Activated T-cell treated with anti-CD3 and anti-CD28 coated beads, Interleukin-2, amount 50 U/mL, for 1 hour (primary cell): ENCODE measurements around the gene APPBP2.
"Not testable (repeated sequence)": the region's sequence is repeated elsewhere in the genome, so short reads cannot be mapped to it uniquely, and the experiment has no call there.

Experiments used
- DNase-seq: peaks from one replicate; pipeline ENCODE4 v3.0.0-alpha.2; 2020

Gene APPBP2

DNA sequence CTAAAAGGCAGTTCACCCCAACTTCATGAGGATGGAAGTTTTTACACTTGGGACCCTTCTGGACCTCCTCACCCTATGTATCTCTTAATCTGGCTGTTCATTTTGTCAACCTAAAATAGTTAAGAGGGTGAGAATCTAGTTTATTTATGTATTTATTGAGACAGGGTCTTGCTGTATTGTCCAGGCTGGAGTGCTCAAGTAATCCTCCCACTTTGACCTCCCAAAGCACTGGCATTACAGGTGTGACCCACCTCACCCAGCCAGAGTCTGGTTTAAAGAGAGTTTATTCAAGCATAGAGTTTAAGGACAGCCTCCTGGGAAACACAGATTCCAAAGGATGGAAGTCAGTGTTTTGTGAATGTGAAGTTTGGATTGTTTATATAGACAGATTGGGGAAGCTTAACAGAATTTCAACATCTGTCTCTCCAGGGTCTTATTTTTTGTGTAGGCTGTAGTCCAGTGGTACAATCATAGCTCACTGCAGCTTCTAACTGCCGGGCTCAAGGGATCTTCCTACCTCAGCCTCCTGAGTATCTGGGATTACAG is 8.0 kb upstream of the APPBP2 start:
- DNase-seq, result no peak

DNA sequence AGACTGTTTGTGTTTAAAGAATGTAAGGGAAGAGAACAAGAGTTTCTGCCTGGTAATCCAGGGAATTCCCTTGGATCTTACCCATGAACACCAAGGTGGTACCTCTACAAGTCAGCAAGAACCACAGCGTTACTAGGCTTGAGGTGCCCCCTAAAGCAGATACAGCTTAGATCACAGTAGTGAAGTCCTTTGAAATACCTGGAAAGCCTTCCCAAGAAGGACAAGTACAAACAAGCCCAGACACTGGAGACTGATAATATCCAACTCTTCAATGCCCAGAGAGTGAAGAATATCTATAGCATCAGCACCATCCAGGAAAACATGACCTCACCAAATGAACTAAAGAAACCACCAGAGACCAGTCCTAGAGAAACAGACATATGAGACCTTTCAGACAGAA is 3.8 kb upstream of the APPBP2 start:
- DNase-seq, result no peak

DNA sequence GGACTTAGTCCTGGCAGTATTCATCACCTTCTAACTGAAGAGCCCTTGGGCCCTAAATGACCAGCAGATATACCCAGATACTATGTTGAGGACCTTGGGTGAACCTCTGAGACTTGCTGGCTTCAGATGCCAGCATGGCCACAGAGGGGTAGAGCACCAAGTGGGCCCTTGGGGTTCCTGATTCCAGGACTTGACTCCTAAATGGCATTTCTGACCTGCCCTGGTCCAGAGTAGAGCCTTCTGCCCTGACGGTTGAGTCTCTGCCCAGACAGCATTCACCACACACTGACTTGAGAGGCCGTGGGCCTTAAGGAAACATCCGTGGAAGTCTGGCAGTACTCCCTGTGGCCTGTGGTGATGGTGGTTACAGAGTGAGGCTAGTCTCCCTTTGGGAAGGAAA is 2.8 kb upstream of the APPBP2 start:
- DNase-seq, result no peak

DNA sequence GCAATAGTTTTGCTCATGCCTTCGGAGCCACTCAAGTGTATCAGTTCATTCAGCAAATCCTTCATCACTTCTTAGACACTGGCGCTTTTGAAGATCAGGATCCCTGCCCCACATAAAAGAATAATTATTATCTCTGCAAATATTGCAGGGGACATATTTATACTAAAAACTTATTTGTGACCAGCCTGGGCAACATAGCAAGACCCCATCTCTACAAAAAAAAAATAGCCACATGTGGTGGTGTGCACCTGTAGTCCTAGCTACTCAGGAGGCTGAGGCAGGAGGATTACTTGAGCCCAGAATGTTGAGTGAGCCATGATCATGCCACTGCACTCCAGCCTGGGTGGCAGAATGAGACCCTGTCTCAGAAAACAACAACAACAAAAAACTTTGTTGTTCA is 1.7 kb upstream of the APPBP2 start:
- DNase-seq, result no peak

DNA sequence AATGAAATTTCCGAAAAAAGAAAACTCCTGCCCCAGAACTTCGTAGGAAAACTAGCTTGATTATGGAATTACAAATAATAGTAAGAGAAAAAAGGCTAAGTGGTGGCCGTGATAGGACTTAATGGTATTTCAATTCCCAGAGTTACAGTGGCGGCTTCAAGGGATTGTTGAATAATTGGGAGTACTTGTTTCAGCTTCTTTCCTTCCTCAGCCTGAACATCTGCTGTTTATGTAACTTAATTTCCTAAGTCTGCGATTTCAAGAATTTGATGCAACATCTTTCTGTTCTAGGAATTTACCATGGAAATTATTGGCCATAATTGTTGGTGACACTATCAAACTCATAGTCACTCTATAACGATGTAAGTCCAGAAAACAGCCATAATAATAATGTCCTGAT is 684 bp upstream of the APPBP2 start:
- DNase-seq, result no peak

DNA sequence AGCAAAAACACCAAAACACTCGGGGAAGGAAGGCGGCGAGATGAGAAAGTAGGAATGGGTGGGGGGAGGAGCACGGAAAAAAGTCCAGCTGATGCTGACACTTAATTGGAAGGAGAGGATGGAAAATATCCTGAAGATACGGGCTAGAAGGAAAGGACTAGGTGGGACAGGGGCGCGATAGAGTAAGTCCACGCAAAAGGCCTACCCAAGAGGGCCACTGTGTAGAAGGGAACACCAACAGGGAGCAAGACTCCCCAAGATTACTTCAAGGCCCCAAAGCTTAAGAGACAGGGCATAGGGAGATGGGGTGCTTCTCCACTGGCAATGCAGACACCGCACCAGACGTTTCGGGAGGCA is 736 bp downstream of the APPBP2 start:
- DNase-seq, result no peak

DNA sequence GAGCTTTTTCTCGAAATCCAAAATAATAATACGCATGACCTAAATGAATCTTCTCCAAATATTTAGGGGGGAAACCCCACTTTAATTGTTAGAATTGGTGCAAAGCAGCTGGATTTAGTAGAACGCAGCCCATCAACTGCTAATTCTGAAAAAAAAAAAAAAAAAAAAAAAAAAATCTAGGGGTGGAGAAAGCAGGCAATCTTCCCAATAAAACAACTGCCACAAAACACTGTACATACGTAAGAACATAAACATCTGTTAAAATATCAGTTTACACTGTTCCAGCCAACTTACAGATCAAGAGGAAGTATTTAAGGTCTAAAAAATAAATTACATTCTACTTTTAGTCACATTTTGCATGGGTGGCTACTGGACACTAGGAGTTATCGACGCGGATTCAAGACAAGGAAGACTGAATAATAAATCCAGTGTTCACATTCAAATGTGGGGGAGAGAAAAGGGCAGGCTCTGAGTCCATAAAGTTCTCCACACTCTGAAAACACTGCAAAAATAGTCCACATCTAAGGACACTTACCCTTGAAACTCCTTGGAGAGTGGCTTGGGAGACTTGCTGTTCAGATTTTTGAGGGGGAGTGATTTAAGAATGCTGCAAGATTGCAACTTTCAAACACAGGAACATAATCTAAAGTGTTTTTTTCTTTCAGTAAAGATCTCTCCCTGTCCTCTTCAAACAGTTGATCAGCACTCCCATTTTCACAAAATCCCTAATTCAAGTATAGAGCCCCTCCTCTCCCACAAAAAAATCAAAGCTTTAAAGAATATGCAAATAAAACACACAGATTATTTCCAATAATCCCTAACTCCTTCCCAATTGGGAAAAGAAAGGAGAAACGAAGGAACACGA is 1.3 kb downstream of the APPBP2 start:
- DNase-seq, result no peak

DNA sequence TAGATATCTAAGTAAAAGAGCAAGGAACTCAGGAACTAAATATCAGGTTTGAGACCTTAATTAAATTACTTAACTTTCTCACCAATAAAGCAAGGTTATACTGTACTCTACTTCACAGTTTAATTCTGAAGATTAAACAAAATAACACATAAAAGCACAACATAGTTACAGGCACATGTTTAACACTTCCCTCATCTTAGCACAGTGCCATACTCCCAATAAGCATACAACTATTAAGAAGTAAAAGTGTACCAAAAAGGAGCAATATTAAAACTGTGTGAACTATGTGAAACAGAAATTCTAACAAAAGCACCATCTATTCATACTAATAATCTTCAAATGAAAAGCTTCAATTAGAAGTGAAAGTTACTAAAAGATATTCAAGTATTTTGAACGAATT is 2.2 kb downstream of the APPBP2 start:
- no peak for DNase-seq

DNA sequence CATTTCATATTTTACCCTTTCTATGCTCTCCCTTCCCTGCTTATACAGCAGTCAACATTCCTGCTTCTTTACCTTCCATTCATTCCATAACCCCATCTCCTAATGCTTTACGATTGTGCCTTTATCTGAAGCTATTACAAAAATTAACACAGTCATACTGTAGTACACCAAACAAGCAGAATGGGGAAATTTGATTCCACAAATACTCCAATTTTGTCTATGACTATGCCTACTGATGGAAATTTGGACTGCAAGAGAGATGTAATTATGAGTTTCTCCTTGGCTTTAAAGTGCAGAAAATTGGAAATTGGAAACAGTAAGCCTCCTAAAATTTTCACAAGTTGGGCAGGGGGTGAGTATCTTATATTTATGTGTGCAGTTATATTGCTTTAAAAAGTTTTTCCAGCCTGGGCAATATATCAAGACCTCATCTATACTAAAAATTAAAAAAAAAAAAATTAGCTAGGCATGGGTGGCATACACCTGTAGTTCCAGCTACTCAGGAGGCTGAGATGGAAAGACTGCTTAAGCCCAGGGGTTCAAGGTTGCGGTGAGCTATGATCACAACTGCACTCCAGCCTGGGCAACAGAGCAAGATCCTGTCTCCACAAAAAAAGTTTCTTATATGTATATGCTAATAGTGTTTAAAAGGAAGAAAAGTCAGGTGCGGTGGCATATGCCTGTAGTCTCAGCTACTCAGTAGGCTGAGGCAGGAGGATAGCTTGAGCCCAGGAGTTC is 3.0 kb downstream of the APPBP2 start:
- no peak for DNase-seq

DNA sequence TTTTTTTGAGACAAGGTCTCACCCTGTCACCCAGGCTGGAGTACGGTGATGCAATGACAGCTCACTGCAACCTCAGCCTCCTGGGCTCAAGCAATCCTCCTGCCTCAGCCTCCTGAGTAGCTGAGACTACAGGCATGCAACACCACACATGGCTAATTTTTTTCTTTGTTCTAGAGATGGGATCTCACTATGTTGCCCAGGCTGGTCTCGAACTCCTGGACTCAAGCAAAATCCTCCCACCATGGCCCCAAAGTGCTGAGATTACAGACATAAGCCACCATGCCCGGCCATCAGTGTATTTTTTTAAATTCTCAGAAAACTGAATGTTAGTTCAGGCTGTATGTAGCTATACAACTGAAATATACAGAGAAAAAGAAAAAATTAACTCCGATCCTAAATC is 6.2 kb downstream of the APPBP2 start:
- no peak for DNase-seq

DNA sequence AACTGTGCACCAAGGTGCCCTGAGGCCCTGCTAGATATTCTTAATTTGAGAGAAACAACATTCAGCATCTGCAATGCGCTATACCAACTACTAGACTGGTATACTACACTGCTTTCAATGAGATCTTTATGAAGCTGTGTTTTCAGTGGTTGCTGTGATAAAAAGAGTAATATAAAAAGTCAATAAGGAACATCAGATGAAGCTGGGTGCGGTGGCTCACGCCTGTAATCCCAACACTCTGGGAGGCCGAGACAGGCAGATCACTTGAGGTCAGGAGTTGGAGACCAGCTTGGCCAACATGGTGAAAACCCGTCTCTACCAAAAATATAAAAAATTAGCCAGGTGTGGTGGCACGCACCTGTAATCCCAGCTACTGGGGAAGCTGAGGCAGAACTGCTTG is 10.4 kb downstream of the APPBP2 start:
- not testable (repeated sequence) for DNase-seq

DNA sequence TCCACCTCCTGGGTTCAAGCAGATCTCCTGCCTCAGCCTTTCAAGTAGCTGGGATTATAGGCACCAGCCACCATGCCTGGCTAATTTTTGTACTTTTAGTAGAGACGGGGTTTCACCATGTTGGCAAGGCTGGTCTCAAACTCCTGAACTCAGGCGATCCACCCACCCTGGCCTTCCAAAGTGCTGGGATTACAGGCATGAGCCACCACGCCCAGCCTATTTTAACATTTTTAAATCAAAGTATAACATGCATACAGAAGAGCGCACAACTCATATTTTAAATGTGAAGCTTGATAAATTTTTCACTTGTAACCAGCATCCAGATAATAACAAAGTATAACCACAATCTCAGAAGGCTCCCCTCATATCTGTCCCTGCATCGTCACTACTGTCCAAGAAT is 10.8 kb downstream of the APPBP2 start:
- DNase-seq, result not testable (repeated sequence)

DNA sequence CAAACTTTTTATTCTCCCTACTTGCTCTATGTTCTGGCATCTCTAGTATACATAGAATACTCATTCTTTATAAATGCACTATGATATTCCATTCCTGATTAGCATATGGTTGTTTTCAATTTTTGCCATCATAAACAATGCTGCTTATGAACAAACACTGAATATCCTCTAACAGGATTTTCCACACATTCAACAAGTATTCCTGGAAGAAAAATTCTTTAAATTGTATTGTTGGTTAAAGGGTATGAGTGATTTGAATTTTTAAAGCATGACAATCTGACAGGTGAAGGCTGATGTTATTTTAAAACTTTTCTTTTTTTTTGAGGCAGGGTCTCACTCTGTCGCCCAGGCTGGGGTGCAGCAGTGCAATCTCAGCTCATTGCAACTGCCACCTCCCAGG is 11.5 kb downstream of the APPBP2 start:
- DNase-seq, result no peak

DNA sequence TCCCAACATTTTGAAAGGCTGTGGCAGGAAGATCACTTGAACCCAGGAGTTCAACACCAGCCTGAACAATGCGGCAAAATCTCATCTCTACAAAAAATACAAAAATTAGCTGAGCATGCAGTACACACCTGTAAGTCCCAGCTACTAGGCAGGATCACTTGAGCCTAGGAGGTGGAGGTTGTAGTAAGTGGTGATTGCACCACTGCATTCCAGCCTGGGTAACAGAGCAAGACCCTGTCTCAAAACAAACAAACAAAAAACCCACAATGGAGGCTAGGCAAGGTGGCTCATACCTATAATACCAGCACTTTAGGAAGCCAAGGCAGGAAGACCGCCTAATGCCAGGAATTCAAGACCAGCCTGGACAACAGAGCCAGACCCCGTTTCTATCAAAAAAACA is 12.0 kb downstream of the APPBP2 start:
- DNase-seq, result no peak

DNA sequence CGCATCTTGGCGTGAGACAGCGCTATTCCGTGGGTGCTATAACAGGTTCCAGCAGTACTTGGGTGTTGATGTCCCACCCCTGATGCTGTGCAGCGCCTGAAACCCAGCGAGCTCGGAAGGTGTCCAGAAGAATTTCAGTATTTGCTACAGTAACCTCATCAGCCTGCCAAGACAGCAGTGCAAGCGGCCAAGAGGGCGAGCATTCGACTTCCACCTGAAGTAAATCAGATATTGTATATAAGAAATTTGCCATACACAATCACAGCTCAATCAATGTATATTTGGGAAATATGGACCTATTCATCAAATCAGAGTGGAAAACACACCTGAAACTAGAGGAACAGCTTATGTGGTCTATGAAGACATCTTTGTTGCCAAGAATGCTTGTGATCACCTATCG is 13.0 kb downstream of the APPBP2 start:
- DNase-seq, result no peak

DNA sequence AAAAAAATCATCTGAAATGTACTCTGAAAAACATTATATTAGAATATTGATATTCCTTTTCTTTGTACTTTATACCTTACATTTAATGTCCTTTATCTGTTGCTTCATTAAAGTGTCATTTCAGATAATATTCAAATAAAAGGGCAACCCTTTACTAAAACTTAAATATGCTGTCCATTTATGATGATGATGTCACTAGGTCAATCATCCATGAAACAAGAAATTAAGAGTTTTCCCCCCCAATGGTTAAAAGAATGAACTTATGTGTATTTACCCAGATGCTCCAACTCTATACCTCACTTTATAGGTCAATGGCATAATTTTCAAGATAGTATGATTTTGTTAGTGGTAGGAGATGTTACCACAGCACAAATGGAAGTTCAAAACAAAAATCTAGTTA is 15.3 kb downstream of the APPBP2 start:
- DNase-seq, result no peak

DNA sequence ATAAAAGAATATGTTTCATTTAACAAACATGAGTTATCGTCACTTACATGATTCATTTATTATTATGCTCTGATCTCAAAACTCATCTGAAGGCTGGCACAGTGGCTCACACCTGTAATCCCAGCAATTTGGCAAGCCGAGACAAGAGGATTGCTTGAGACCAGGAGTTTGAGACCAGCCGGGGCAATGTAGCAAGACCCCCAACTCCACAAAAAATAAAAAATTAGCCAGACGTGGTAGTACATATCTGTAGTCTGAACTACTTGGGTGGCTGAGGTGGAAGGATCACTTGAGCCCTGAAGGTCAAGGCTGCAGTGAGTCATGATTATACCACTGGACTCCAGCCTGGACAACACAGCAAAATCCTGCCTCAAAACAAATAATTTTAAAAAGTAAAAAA is 16.0 kb downstream of the APPBP2 start:
- DNase-seq, result no peak

DNA sequence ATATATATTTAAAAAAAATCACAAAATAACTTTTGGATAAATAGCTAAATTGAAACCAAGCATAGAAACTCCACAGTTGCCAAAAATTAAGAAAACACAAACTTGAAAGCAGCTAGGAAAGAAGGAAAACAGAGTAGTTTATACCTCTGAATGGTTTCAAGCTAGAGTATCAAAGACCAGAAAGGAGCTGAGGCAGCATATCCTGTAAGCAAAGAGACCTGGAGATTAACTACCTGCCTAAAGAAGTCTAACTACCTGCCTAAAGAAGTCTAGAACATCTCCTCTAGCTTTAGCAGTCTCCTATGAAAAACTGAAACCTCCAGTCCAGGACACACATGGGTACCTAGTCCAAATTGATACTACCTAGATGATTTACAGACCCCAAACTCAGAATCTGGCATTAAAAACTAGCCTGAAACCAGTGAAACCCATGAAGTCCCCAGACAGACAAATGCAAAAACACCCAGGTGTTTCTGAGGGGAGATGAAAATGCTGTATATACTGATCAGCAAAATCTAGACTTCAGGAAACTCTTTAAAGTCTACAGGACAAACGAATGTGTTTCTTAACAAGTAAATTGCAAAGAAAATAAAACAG is 17.6 kb downstream of the APPBP2 start:
- no peak for DNase-seq

DNA sequence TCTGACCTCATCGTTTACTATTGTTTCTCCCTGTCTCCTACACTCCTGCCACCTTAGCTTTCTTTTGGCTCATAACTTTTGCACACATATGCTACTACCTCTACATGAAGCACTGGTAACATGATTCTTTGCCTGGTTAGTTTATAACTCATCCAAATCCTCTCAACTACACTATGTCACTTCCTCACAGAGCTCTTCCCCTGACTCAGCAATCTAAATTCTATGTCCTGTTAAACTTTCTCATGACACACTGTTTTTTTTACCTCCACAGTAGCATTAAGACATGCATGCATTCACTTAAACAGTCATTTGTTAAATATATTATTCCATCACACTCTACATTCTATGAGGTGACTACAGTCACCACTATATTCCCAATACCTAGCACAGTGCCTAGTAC is 19.7 kb downstream of the APPBP2 start:
- no peak for DNase-seq

DNA sequence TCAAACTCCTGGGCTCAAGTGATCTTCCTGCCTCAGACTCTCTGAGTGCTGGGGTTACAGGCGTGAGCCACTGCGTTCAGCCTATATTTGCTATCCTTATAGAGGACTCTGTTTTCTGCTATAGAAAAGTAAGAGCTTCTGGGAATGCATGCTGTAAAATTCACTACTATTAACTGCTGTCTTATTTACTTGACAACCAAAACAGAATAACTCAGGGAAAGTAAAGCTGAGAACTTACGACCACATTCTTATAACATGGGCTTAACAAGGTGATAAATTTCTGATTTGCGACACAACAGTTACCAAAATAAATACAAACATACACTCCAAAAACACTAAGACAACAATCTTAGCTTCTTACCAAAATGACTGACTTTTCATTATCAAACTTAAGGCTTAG is 23.9 kb downstream of the APPBP2 start:
- DNase-seq, result no peak

DNA sequence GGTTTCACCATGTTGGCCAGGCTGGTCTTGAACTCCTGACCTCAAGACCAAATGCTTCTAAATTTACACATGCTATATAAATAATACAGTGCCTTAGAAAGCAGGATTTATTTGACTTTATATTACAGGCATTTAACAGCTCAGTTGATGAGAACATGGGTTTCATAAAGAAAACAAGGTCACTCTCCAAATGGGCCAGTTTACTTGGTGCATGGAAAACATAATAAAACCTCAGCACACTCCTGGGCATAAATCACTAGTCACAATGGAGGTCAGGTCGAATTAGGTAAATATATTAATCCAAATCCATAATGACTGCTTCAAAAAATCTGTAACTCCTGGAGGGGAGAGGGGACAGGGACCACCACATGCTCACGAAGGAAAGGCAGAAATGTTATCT is 24.5 kb downstream of the APPBP2 start:
- no peak for DNase-seq

DNA sequence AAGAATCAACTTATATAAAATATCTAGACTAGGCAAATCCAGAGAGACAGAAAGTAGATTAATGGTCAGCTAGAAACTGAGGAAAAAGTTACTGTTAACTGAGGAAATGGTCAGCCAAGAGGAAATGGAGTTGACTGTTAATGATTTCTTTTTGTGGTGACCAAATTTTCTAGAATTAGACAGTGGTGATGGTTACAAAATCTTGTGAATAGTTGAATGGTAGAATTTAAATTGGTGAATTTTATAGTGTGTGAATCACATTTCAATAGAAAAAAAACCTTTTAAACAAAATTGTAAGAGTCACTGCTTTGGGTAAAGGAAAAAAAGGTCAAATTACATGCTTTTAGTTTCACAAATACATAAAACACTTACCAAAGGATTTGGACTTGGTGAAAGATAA is 30.0 kb downstream of the APPBP2 start:
- no peak for DNase-seq

DNA sequence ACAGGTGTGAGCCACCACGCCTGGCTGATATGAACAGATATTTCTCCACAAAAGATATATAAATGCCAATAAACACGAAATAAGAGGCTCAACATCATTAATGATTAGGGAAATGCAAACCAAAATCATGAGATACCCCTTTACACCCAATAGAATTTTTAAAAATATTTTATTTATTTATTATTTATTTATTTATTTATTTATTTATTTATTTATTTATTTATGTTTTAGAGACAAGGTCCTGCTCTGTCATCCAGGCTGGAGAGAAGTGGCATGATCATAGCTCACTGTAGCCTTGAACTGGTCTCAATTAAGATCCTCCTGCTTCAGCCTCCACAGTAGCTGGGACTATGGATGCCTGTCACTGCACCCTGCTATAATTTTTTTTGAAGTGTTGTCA is 30.8 kb downstream of the APPBP2 start:
- no peak for DNase-seq

DNA sequence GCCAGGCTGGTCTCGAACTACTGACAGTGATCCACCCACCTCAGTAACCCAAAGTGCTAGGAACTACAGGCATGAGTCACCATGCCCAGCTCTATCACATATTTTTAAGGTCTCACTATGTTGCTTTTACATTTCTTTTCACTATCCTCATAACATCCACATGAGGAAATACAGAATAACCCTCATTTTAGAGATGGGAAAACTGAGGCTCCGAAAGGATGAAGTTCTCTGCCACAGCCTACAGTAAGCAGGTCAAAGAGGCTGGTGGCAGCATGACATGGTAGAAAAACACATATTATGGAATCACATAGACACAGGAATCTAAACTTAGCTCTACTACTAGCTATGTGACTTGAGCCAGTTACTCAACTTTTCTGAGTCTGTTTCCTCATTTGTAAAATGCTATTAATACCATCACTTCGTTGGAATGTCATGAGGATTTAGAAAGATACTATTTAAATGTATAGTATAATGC is 32.2 kb downstream of the APPBP2 start:
- DNase-seq, result no peak
